Muscle layer of duodenum (tissue), 2 donors: ENCODE data around the gene FGL2.
"Not testable (repeated sequence)": the region's sequence is repeated elsewhere in the genome, so short reads cannot be mapped to it uniquely, and the experiment has no call there.

ENCODE experiments used
- H3K27ac ChIP-seq: one replicate; pipeline ENCODE4 v1.7.0; 2013; ENCODE audit warnings: mild to moderate bottlenecking, low read length
- H3K27me3 ChIP-seq: one replicate; pipeline ENCODE4 v1.7.0; 2013; ENCODE audit warnings: low read depth, mild to moderate bottlenecking, control low read depth, low read length
- H3K36me3 ChIP-seq, 2 donors: one replicate each; pipeline ENCODE4 v1.7.0; 2013; ENCODE audit warnings: low read length in 2 of 2, control low read depth in 1 of 2, mild to moderate bottlenecking in 1 of 2; ENCODE audit not compliant: insufficient read depth in 2 of 2, control insufficient read depth in 1 of 2
- H3K4me1 ChIP-seq, 2 donors: one replicate each; pipeline ENCODE4 v1.7.0; 2013; ENCODE audit warnings: low read length in 2 of 2, mild to moderate bottlenecking in 2 of 2, control low read depth in 1 of 2, moderate library complexity in 1 of 2; ENCODE audit not compliant: insufficient read depth in 2 of 2, control insufficient read depth in 1 of 2
- H3K4me3 ChIP-seq, 2 donors: one replicate each; pipeline ENCODE4 v1.7.0; 2013; ENCODE audit warnings: low read length in 2 of 2, low read depth in 1 of 2, mild to moderate bottlenecking in 1 of 2
- H3K9me3 ChIP-seq, 2 donors: one replicate each; pipeline ENCODE4 v1.7.0; 2013; ENCODE audit warnings: low read length in 2 of 2, control low read depth in 1 of 2, mild to moderate bottlenecking in 1 of 2; ENCODE audit not compliant: control insufficient read depth in 1 of 2
- donor health status: healthy.

FGL2 gene

GRCh38 chr7:77235276-77235675, 35.7 kb upstream of the FGL2 start:
- Histone ChIP-seq H3K4me3 (no peak overlapping the region), H3K4me1 (peaks cover 0 to 12% of the 10 kb centered on the region in 2 donors), H3K27me3 (no peaks in the 10 kb centered on the region), H3K9me3 (peaks cover 3 to 5% of the 10 kb centered on the region in 2 donors), H3K36me3 (no peaks in the 10 kb centered on the region), H3K27ac (no peak overlapping the region)

- Histone ChIP-seq H3K4me1 (no peaks in the 10 kb centered on the region), H3K36me3 (no peaks in the 10 kb centered on the region), H3K27me3 (no peaks in the 10 kb centered on the region), H3K9me3 (peaks cover 6 to 11% of the 10 kb centered on the region in 2 donors), H3K4me3 (no peak overlapping the region), H3K27ac (no peak overlapping the region)
Observed at GRCh38 chr7:77232467-77232866, 32.8 kb upstream of the FGL2 start.

GRCh38 chr7:77228795-77229194, 29.2 kb upstream of the FGL2 start:
- H3K36me3 ChIP-seq, H3K4me3 ChIP-seq: not testable (repeated sequence)

GRCh38 chr7:77226357-77226839, 26.8 kb upstream of the FGL2 start:
- no peaks in the 10 kb centered on the region for H3K4me1 ChIP-seq
- H3K4me3 ChIP-seq: no peak overlapping the region
- H3K27me3 ChIP-seq: no peaks in the 10 kb centered on the region
- no peaks in the 10 kb centered on the region for H3K36me3 ChIP-seq
- peaks cover 6 to 11% of the 10 kb centered on the region in 2 donors for H3K9me3 ChIP-seq
- no peak overlapping the region for H3K27ac ChIP-seq

More at GRCh38 chr7:77228795-77229194, 29.2 kb upstream of the FGL2 start:
- not testable (repeated sequence) for H3K27me3 ChIP-seq, H3K4me1 ChIP-seq, H3K27ac ChIP-seq
- peaks cover 6 to 11% of the 10 kb centered on the region in 2 donors for H3K9me3 ChIP-seq

- H3K4me1 ChIP-seq: no peaks in the 10 kb centered on the region
- H3K4me3 ChIP-seq: no peak overlapping the region
- peaks cover 0 to 3% of the 10 kb centered on the region in 2 donors for H3K9me3 ChIP-seq
- H3K27ac ChIP-seq: no peak overlapping the region
- H3K36me3 ChIP-seq: no peaks in the 10 kb centered on the region
- no peaks in the 10 kb centered on the region for H3K27me3 ChIP-seq
Observed at GRCh38 chr7:77223261-77223660, 23.6 kb upstream of the FGL2 start.

GRCh38 chr7:77222819-77223218, 23.2 kb upstream of the FGL2 start:
- no peaks in the 10 kb centered on the region for H3K36me3 ChIP-seq
- peaks cover 0 to 3% of the 10 kb centered on the region in 2 donors for H3K9me3 ChIP-seq
- no peaks in the 10 kb centered on the region for H3K4me1 ChIP-seq
- no peak overlapping the region for H3K4me3 ChIP-seq
- H3K27ac ChIP-seq: no peak overlapping the region
- H3K27me3 ChIP-seq: no peaks in the 10 kb centered on the region

- peaks cover 0 to 3% of the 10 kb centered on the region in 2 donors for H3K9me3 ChIP-seq
- H3K4me1 ChIP-seq: no peaks in the 10 kb centered on the region
- no peak overlapping the region for H3K4me3 ChIP-seq
- no peaks in the 10 kb centered on the region for H3K36me3 ChIP-seq
- H3K27me3 ChIP-seq: no peaks in the 10 kb centered on the region
- H3K27ac ChIP-seq: no peak overlapping the region
Observed at GRCh38 chr7:77222065-77222464, 22.4 kb upstream of the FGL2 start.

GRCh38 chr7:77219701-77220331, 20.2 kb upstream of the FGL2 start:
- H3K36me3 ChIP-seq, H3K4me1 ChIP-seq, H3K4me3 ChIP-seq, H3K27me3 ChIP-seq, H3K27ac ChIP-seq, H3K9me3 ChIP-seq: not testable (repeated sequence)

- no peaks in the 10 kb centered on the region for H3K27me3 ChIP-seq
- H3K4me3 ChIP-seq: no peak overlapping the region
- H3K27ac ChIP-seq: no peak overlapping the region
- no peaks in the 10 kb centered on the region for H3K36me3 ChIP-seq
- H3K4me1 ChIP-seq: no peaks in the 10 kb centered on the region
- H3K9me3 ChIP-seq: peaks cover 0 to 3% of the 10 kb centered on the region in 2 donors
Observed at GRCh38 chr7:77217474-77218185, 18.0 kb upstream of the FGL2 start.

GRCh38 chr7:77216181-77216845, 16.7 kb upstream of the FGL2 start:
- H3K4me3 ChIP-seq: no peak overlapping the region
- peaks cover 0 to 3% of the 10 kb centered on the region in 2 donors for H3K9me3 ChIP-seq
- H3K4me1 ChIP-seq: no peaks in the 10 kb centered on the region
- H3K36me3 ChIP-seq: no peaks in the 10 kb centered on the region
- H3K27me3 ChIP-seq: no peaks in the 10 kb centered on the region
- no peak overlapping the region for H3K27ac ChIP-seq

- Histone ChIP-seq H3K36me3 (no peaks in the 10 kb centered on the region), H3K4me1 (no peaks in the 10 kb centered on the region), H3K9me3 (peaks cover 0 to 8% of the 10 kb centered on the region in 2 donors), H3K27ac (no peak overlapping the region), H3K4me3 (no peak overlapping the region), H3K27me3 (no peaks in the 10 kb centered on the region)
Observed at GRCh38 chr7:77209479-77210139, 10.0 kb upstream of the FGL2 start.
